Uterus (tissue), 2 donors: ENCODE measurements around the gene USP53.

Experiments used
- CTCF ChIP-seq, 4 experiments: fragments of 200-600 bp in 2 of 4; fragments of 450-650 bp in 2 of 4; sonication (generic) in 2 of 4; IDR thresholded peaks; one replicate each; pipeline ENCODE4 v1.5.1; 2016 to 2019; ENCODE audit warnings: antibody characterized with exemption in 4 of 4, mild to moderate bottlenecking in 2 of 4, moderate library complexity in 1 of 4
- POLR2A ChIP-seq, 2 donors: fragments of 450-650 bp; IDR thresholded peaks; one replicate each; pipeline ENCODE4 v1.6.1; 2016; ENCODE audit warnings: antibody characterized with exemption in 2 of 2, mild to moderate bottlenecking in 1 of 2, moderate library complexity in 1 of 2

GRCh38 chr4:119184128-119184527, 28.4 kb upstream of the USP53 start:
- TF ChIP-seq CTCF (IDR thresholded peaks at IDR 0.05) (no peak), POLR2A (IDR thresholded peaks at IDR 0.05) (no peak)
